GM12874 (cell line): ENCODE measurements around the gene WNK4.

Source experiments
- CTCF ChIP-seq: IDR thresholded peaks from 2 replicates; pipeline ENCODE4 v1.5.1; 2011; ENCODE audit warnings: low read depth, mild to moderate bottlenecking, control low read depth, low read length, moderate library complexity; ENCODE audit not compliant: insufficient read depth

WNK4 gene

DNA sequence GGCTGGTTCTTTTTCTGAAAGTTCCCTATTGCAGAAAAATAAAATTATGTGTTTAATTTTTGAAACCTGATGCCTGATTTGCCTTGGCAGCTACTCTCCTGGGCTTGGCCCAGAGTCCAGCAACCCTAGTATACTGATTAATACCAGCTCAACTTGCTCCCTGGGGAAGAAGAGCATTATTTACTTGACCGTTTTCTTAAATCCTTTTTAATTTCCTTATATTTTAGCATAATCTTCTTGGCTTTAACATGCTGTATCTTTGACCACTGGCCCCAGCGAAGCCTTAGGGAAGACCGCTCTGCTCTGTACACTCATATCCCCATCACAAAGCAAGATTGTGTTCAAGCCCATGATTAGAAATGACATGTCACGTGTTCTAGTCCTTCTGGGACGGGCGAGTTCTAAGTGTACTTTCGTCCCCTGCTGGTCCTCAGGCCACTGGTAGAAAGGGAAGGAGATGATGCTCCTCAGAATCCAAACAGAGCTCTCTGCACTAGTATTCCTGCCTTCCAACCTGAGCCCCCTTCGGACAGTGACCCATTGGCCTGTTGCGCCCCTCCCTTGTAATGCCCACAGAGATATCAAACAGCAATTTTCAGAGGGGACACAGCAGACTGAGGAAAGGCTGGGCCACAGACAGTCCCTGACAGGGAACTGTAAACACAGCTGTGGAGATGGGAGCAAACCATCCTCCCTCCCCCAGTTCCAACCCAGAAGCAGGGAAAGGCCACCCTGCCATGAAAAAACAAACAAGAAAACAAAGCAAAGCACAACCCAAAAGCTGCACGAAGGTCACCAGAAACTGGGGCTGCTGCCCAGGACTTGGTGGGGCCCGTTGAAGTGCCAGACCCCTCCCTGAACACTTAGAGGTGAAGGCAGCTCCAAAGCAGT lies 31.3 kb upstream of the WNK4 start:
- TF ChIP-seq CTCF, result no peak

- no peak for TF ChIP-seq CTCF
Observed at GRCh38 chr17:42750739-42751344, 29.6 kb upstream of the WNK4 start.

- no peak for TF ChIP-seq CTCF
Observed at GRCh38 chr17:42751628-42752027, 28.8 kb upstream of the WNK4 start.

DNA sequence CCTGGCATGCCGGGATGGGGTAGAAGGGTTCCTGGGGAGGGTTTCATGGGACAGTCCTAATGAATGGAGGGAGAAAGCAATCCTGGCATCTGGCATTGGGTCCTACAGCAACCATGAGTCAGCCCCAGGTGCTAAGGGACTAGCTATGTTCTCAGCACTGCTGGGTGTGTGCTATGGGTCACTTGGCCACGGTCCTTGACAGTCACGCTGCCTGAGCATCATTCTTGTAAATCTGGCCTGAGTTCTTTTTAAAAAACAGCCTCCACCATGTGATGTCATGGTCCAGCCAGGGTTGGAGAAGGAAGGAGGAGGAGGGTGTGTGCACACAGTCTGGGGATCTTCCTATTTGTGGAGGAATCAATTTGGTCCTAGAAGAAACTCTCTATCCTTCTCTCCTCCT lies 25.6 kb upstream of the WNK4 start:
- no peak for TF ChIP-seq CTCF

GRCh38 chr17:42759982-42760651 lies 20.3 kb upstream of the WNK4 start:
- no peak for TF ChIP-seq CTCF

DNA sequence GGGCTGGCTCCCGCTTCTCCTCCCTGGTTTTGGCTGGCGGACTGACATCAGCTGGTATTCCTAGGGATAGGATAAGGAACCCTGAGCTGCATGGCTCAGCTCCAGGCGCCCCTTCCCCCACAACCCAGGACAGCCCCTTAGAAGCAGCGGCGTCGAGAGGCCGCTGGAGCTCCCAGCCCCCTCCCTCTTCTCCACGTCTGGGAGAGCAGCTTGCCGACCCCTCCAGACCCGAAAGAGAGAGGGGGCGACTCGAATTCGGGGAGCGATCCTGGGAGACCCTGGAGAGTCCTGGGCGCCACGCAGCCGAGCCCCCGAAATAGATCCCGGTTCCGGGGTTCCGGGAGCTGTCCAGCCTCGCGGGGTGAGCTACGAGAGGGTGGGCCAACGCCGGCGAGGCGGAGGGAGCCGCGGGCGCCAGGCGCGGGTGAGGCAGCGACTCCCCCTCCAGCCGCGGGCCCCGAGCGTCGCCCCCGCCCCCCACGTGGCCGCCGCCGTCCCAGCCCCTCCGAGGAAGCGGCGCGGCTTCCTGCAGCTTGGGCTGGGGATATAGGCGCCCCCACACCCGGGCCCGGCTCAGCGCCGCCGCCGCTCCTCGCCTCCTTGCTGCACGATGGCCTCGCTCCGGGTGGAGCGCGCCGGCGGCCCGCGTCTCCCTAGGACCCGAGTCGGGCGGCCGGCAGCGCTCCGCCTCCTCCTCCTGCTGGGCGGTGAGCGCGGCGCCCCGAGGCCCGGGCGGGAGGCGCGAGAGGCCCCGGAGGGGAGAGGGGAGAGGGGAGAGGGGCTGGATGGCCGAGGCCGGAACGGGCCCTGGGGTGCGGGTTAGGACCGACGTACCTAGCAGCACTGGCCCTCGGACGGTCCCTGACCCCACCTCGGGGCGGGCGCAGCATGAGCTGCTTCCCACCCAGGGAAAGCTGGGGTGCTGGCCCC lies 19.5 kb upstream of the WNK4 start, which contains the start of gene RAMP2:
Gene RAMP2 (plus strand): TSS at position 576 of the 930 bp plus-strand sequence. CDS start 35 bp downstream, at position 611.
- TF ChIP-seq CTCF, result no peak
